ENCODE measurements around the gene CDCA8. TPM values are rescaled to one million over a fixed set of nuclear protein-coding genes. Genes with fewer than 3 reads are reported as not detected.

The CDCA8 gene
- total RNA-seq, 4 donors from 2014 or later: 3.1 to 7.4 (median 4.0) TPM

GRCh38 chr1:37703061-37703460, 10.7 kb downstream of the CDCA8 start:
- Histone ChIP-seq H3K9me3 (no peaks in the 10 kb centered on the region), H3K36me3 (peaks cover 0 to 19% (median 0%) of the 10 kb centered on the region in 3 donors), H3K4me3 (no peak overlapping the region), H3K27ac (no peak overlapping the region), H3K27me3 (no peaks in the 10 kb centered on the region), H3K4me1 (peaks cover 0 to 1% (median 0%) of the 10 kb centered on the region in 4 donors)
- no peak for DNase-seq
- TF ChIP-seq CTCF (IDR thresholded peaks at IDR 0.05): no peak
- no peak for TF ChIP-seq POLR2A (IDR thresholded peaks at IDR 0.05)

- Histone ChIP-seq H3K27me3 (no peaks in the 10 kb centered on the region), H3K9me3 (no peaks in the 10 kb centered on the region), H3K36me3 (peaks cover 0 to 19% (median 0%) of the 10 kb centered on the region in 3 donors), H3K4me3 (no peak overlapping the region), H3K27ac (no peak overlapping the region), H3K4me1 (no peaks in the 10 kb centered on the region)
- no peak for DNase-seq
- TF ChIP-seq POLR2A (IDR thresholded peaks at IDR 0.05) (no peak), CTCF (IDR thresholded peaks at IDR 0.05) (no peak)
Observed at GRCh38 chr1:37704966-37705365, 12.7 kb downstream of the CDCA8 start.

- Histone ChIP-seq H3K9me3 (no peaks in the 10 kb centered on the region), H3K27ac (no peak overlapping the region), H3K4me1 (no peaks in the 10 kb centered on the region), H3K27me3 (no peaks in the 10 kb centered on the region), H3K36me3 (peaks cover 0 to 19% (median 0%) of the 10 kb centered on the region in 3 donors), H3K4me3 (no peak overlapping the region)
- DNase-seq: no peak
- no peak for TF ChIP-seq CTCF (IDR thresholded peaks at IDR 0.05)
- TF ChIP-seq POLR2A (IDR thresholded peaks at IDR 0.05): no peak
Observed at GRCh38 chr1:37705399-37705798, 13.1 kb downstream of the CDCA8 start.

GRCh38 chr1:37708471-37708870, 16.2 kb downstream of the CDCA8 start:
- no peaks in the 10 kb centered on the region for H3K27me3 ChIP-seq
- no peaks in the 10 kb centered on the region for H3K9me3 ChIP-seq
- H3K27ac ChIP-seq: no peak overlapping the region
- no peak for TF ChIP-seq CTCF (IDR thresholded peaks at IDR 0.05)
- no peak for TF ChIP-seq POLR2A (IDR thresholded peaks at IDR 0.05)
- no peaks in the 10 kb centered on the region for H3K4me1 ChIP-seq
- no peak for DNase-seq
- H3K36me3 ChIP-seq: peaks cover 0 to 16% (median 0%) of the 10 kb centered on the region in 3 donors
- H3K4me3 ChIP-seq: no peak overlapping the region

- H3K27ac ChIP-seq: no peak overlapping the region
- H3K4me1 ChIP-seq: no peaks in the 10 kb centered on the region
- no peaks in the 10 kb centered on the region for H3K27me3 ChIP-seq
- H3K4me3 ChIP-seq: no peak overlapping the region
- no peaks in the 10 kb centered on the region for H3K9me3 ChIP-seq
- TF ChIP-seq POLR2A (IDR thresholded peaks at IDR 0.05) (no peak), CTCF (IDR thresholded peaks at IDR 0.05) (no peak)
- peaks cover 0 to 6% (median 0%) of the 10 kb centered on the region in 3 donors for H3K36me3 ChIP-seq
- no peak for DNase-seq
Observed at GRCh38 chr1:37714226-37714625, 21.9 kb downstream of the CDCA8 start.

GRCh38 chr1:37714689-37715088, 22.4 kb downstream of the CDCA8 start:
- DNase-seq: no peak
- no peak overlapping the region for H3K27ac ChIP-seq

More at GRCh38 chr1:37714689-37715088, 22.4 kb downstream of the CDCA8 start:
- Histone ChIP-seq H3K9me3 (no peaks in the 10 kb centered on the region), H3K36me3 (peaks cover 0 to 6% (median 0%) of the 10 kb centered on the region in 3 donors), H3K27me3 (no peaks in the 10 kb centered on the region), H3K4me3 (no peak overlapping the region), H3K4me1 (no peaks in the 10 kb centered on the region)
- TF ChIP-seq CTCF (IDR thresholded peaks at IDR 0.05): no peak
- no peak for TF ChIP-seq POLR2A (IDR thresholded peaks at IDR 0.05)

All from Peyer's patch (tissue), 4 donors.